A673 (cell line): Measurements from ENCODE around the gene HDAC4.

ENCODE experiments used
- CTCF ChIP-seq: fragments of 300-800, 200-600 bp; sonication (generic); conservative IDR thresholded peaks from 2 replicates; pipeline ENCODE4 v1.5.1; 2017; ENCODE audit warnings: low read depth, mild to moderate bottlenecking, antibody characterized with exemption, low read length, moderate library complexity, mixed read lengths
- EZH2 ChIP-seq: fragments of 200-600 bp; sonication (generic); IDR thresholded peaks from 2 replicates; pipeline ENCODE4 v1.6.1; 2017; ENCODE audit warnings: borderline replicate concordance, low read depth, mild to moderate bottlenecking, mixed read lengths, antibody characterized with exemption, low read length; ENCODE audit not compliant: poor library complexity, severe bottlenecking

- TF ChIP-seq CTCF = no peak
- TF ChIP-seq EZH2 = no peak
Observed at GRCh38 chr2:239300242-239300641, 100.6 kb downstream of the HDAC4 start.
